ENCODE data around the gene PRKN.

DNA sequence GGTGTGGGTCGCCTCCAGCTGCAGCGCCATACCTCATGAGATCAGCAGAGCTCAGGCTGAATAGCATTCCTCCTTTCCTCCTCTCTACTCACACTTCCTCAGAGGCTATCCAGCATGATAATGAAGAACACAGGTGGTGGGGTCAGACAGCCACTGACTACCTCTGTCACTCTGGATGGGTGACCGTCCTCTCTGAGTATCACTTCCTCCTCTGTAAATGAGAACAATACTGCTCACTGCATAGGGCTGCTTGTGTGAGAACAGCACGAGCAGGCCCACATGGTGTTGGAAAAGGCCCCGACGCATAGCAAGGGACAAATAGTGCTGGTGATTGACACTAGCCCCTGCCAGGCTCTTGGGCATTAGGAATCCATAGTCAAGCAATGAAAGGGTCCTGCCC, 239.1 kb downstream of the PRKN start:
- TF ChIP-seq FOXA1 (IDR thresholded peaks at IDR 0.05), result no peak
- TF ChIP-seq, protein P1, sequence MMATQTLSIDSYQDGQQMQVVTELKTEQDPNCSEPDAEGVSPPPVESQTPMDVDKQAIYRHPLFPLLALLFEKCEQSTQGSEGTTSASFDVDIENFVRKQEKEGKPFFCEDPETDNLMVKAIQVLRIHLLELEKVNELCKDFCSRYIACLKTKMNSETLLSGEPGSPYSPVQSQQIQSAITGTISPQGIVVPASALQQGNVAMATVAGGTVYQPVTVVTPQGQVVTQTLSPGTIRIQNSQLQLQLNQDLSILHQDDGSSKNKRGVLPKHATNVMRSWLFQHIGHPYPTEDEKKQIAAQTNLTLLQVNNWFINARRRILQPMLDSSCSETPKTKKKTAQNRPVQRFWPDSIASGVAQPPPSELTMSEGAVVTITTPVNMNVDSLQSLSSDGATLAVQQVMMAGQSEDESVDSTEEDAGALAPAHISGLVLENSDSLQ (IDR thresholded peaks at IDR 0.05), result no peak
- TF ChIP-seq BHLHE40 (IDR thresholded peaks at IDR 0.05; ENCODE audit: borderline replicate concordance), result no peak
- no peak for TF ChIP-seq HDGF (IDR thresholded peaks at IDR 0.05; ENCODE audit: borderline replicate concordance)
- TF ChIP-seq LEF1 (IDR thresholded peaks at IDR 0.05; ENCODE audit: borderline replicate concordance), result no peak
- no peak for TF ChIP-seq SP1 (IDR thresholded peaks at IDR 0.05)
- TF ChIP-seq TARDBP (IDR thresholded peaks at IDR 0.05), result no peak

All from HEK293T (cell line).